ENCODE measurements around the gene AIF1L.
"Not testable (repeated sequence)": the region's sequence is repeated elsewhere in the genome, so short reads cannot be mapped to it uniquely, and the experiment has no call there.

AIF1L gene

GRCh38 chr9:131121346-131121745, 25.0 kb downstream of the AIF1L start:
- DNase-seq (ENCODE audit: low read depth) = no peak

- no peak for DNase-seq (ENCODE audit: low read depth)
Measured at GRCh38 chr9:131122158-131122557, 25.8 kb downstream of the AIF1L start.

- no peak for DNase-seq (ENCODE audit: low read depth)
Measured at GRCh38 chr9:131125038-131125287, 28.6 kb downstream of the AIF1L start.

DNA sequence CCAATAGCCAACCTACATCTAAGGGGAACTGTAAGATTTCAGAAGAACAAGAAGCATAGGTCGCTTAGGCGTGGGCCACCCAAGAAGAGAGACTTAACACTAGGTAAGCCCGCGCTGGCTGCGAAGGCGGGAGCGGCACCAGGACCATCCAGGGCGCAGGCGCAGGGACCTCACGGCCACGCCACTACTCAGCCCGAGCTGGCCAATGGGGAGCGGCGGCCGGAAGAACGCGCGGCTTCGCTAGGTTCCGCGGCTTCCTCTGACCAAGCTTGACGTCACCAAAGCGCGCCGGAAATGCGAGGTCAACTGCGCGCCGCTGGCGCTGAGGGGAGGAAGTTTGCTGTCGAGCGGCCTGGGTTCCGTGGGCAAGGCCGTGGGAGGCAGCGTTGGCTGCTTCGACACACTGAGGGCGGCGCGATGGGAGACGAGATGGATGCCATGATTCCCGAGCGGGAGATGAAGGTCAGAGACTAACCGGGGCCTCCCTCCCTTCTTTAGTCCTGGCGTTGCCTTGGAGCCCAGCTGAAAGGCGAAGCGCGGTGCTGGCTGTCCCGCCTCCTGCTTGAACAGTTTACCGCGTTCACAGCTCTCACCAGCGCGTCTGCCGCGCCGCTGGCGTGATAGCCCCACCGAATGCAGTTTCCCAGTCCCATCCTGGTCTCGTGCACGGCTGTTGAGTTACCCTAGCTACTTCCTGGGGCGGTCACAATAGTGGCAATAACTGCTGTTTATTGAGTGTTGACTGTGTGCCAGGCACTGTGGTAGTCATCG, 29.1 kb downstream of the AIF1L start, which contains the start of gene NUP214:
Gene NUP214 (plus strand): TSS at position 299 of the 771 bp plus-strand sequence. CDS start 119 bp downstream, at position 418.
- peak; percentile 99 for DNase-seq (ENCODE audit: low read depth)

DNA sequence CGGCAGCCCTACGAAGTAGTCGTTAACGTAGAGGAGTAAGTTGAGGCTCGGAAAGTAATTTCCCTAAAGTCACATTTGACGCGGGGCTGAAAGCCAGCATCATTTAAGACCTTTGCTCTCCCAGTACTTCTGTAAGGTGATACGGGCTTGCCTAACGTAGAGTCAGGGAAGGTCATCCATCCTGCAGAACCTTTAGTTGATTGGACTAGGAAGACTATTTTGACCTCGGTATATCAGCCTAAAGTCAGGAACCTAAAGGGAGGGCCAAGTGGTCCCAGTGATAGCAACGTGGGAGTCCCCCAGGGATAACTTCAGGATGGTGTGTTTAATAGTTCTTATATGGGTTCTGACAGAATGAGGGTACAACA, 29.7 kb downstream of the AIF1L start:
- no peak for DNase-seq (ENCODE audit: low read depth)

GRCh38 chr9:131129183-131129582, 32.9 kb downstream of the AIF1L start:
- no peak for DNase-seq (ENCODE audit: low read depth)

DNA sequence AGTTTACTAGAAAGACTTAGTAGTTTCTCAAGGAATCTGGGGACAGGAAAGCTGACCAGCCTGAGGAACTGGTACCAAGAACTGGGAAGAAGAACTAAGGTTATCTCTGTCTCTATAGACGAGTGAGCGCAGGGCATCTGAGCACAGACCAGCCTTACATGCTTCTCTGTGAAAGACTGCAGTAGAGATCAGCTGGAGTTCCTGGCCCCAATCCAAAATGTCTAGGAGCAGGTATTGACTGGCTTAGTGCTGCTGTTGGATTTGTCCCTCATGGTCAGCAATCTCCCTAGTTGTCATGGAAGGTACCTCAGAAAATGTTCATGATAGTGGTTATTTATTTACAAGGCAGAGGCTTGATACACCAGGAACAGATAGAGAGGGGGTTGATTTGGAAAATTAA, 42.3 kb downstream of the AIF1L start:
- no peak for DNase-seq (ENCODE audit: low read depth)

- DNase-seq (ENCODE audit: low read depth) = no peak
Measured at GRCh38 chr9:131140112-131140511, 43.8 kb downstream of the AIF1L start.

- no peak for DNase-seq (ENCODE audit: low read depth)
Measured at GRCh38 chr9:131140550-131140949, 44.2 kb downstream of the AIF1L start.

GRCh38 chr9:131142160-131142559, 45.8 kb downstream of the AIF1L start:
- DNase-seq (ENCODE audit: low read depth) = no peak

DNA sequence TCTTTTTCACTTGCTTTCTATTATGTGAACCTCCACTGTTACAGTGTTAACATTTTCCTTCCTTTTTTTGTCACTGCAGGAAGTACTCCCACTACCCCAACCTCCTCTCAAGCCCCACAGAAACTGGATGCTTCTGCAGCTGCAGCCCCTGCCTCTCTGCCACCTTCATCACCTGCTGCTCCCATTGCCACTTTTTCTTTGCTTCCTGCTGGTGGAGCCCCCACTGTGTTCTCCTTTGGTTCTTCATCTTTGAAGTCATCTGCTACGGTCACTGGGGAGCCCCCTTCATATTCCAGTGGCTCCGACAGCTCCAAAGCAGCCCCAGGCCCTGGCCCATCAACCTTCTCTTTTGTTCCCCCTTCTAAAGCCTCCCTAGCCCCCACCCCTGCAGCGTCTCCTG, 47.9 kb downstream of the AIF1L start:
- no peak for DNase-seq (ENCODE audit: low read depth)

DNA sequence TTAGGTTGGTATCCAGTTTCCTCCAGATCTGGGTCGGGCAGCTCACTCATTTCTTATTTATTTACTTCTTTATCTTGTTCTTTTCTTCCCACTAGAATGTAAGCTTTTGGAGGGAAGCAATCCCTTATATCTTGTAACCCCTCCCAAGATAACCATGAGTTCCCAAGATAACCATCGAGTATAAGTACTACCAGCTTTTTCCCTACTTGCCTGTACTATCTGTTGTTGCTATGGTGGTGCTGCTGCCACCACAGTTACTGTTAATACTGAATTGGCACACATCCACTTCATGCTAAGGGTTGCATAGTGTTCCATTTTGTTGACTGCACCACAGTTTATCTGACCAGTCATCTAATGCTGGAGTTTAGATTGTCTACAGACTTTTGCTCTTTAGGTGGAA, 48.9 kb downstream of the AIF1L start:
- no peak for DNase-seq (ENCODE audit: low read depth)

GRCh38 chr9:131146186-131146585, 49.9 kb downstream of the AIF1L start:
- no peak for DNase-seq (ENCODE audit: low read depth)

DNA sequence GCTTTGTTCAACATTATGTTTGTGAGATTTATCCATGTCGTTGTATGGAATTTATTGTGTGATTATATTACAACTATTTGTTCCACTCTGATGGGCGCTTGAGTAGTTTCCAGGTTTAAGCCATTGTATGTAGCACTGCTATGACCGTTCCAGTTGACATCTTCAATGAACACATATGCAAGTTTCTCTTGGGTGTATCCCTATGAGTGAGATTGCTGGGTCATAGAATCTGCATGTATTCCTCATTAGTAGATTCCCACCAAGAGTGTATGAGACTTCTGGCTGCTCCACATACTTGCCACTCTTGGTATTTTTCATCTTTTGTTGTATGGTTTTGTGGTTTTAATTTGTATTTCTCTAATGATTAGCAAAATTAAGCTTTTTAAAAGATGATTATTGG, 51.9 kb downstream of the AIF1L start:
- no peak for DNase-seq (ENCODE audit: low read depth)

DNA sequence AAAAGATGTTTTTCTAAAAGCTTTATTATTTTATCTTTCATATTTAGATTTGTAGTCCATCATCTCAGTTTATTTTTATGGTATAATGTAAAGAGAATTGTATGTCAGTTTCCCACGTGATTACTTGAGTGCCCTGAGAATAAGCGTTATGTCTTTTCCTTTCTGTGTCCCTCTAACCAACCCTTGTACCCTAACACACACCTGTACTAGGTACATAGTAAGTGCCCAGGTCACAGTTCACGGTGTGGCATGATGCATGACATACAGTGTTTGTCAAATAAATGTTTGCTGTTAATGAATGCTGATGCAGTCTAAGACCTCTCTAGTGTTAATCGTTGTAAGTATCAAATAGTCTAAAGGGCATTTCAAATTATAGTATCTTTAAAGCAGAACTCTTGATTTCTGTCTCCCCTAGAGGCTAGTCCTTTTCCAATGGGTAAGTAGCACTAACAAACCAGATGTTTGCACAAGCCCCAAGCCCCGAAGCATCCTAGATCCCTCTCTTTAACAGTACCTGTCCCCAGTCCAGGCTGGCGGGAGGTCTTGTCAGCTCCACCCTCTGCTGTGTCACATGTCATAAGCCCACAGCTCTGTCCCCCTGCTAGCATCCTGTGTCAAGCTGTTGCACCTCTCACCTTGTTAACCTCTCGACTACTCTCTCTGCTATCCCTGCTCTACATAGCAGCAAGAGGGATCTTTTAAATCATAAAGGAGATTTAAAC, 52.8 kb downstream of the AIF1L start:
- no peak for DNase-seq (ENCODE audit: low read depth)

DNA sequence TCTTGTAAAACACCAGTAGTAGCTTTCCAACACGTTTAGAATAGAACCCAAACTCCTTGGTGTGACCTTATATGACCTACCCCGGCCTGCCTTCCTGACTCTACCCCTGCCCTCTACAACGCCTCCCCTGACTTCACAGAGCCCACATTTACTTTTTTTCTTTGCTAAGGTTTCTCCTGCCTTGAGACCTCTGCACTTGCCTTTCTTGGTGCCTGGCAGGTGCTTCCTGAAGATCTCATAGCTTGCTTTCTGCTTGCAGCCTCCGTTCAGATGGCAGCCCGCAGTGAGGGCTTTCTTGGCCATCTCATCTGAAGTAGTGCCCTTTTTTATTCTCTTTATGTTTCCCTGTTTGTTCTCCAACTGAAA, 53.3 kb downstream of the AIF1L start:
- DNase-seq (ENCODE audit: low read depth) = no peak

GRCh38 chr9:131153595-131153994, 57.3 kb downstream of the AIF1L start:
- DNase-seq (ENCODE audit: low read depth) = no peak

DNA sequence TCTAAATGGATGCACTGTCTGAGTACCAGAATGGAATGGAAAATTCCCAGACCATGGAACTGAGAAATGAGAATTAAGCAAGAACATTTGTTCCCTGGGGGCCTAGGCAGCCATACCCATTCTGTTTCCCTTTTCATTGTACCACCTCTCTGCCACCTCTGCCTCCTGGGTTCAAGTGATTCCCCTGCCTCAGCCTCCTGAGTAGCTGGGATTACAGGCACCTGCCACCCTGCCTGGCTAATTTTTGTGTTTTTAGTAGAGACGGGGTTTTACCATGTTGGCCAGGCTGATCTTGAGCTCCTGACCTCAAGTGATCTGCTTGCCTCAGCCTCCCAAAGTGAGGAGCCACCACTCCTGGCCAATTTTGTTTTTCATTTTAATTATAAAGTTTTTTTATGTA, 62.3 kb downstream of the AIF1L start:
- not testable (repeated sequence) for DNase-seq (ENCODE audit: low read depth)

GRCh38 chr9:131160416-131161112, 64.2 kb downstream of the AIF1L start:
- no peak for DNase-seq (ENCODE audit: low read depth)

DNA sequence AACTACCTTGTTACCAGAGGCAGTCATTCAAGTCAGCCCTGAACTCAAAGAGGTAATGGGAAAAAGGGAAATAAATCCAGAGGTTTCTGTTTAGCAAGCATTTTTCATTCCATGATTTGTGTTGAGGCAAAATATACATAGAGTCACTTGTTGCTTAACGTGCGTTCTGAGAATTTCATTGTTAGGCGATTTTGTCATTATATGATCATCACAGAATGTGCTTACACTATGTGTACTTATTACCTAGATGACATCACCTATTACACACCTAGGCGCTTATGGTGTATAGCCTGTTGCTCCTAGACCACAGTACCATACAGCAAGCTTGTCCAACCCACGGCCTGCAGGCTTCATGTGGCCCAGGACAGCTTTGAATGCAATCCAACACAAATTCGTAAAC, 65.3 kb downstream of the AIF1L start:
- DNase-seq (ENCODE audit: low read depth) = no peak

DNA sequence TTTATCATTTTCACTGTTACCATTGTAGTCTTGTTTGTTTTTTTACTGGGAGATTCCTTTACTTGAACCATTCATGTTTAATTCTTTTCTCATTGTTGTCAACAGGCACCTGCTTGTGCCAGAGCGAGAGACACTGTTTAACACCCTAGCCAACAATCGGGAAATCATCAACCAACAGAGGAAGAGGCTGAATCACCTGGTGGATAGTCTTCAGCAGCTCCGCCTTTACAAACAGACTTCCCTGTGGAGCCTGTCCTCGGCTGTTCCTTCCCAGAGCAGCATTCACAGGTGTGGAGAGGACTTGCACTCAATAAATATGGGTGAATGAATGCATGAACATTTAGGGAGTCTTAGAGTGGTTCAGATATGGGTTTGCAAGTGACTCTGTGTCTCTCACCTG, 66.6 kb downstream of the AIF1L start:
- no peak for DNase-seq (ENCODE audit: low read depth)

DNA sequence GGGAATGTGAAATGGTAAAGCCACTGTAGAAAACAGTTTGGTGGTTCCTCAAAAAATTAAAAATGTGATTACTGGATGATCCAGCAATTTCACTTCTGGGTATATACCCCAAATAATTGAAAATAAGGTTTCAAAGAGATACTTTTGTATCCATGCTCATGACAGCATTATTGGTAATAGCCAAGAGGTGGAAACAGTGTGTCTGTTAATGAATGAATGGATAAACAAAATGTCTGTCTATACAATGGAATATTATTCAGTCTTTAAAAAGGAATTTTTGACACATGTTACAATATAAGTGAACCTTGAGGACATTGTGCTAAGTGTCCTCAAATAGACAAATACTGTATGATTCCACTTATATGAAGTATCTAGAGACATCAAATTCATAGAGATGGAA, 69.2 kb downstream of the AIF1L start:
- DNase-seq (ENCODE audit: low read depth) = no peak

GRCh38 chr9:131167146-131167692, 70.9 kb downstream of the AIF1L start:
- DNase-seq (ENCODE audit: low read depth) = no peak
